Activated B cell treated with CpG ODN at 0.5 μM for 24 hours (primary cell): ENCODE measurements around the gene MED8. TPM values are rescaled to one million over a fixed set of nuclear protein-coding genes. Genes with fewer than 3 reads are reported as not detected.
A peak's percentile ranks its signal among the peaks of the same experiment; 100 is the strongest.

ENCODE experiments used
- ATAC-seq: fragments of 200-7000 bp; cut with Tn5 transposase; one replicate; pipeline ENCODE4 v1.10.0; 2021; ENCODE audit warnings: low read depth, mild to moderate bottlenecking, moderate library complexity
- CTCF ChIA-PET: fragments of 350-600 bp; sonication (Branson Sonifier 250); formaldehyde crosslinking; loops from one replicate; lab custom pipeline; 2021; ENCODE audit warnings: antibody characterized with exemption; lab: Charles Lee
- POLR2A ChIA-PET: fragments of 350-600 bp; sonication (Branson Sonifier 250); formaldehyde crosslinking; loops from one replicate; lab custom pipeline; 2021; ENCODE audit warnings: antibody characterized with exemption; lab: Charles Lee
- DNase-seq: peaks from one replicate; pipeline ENCODE4 v3.0.0; 2022
- H3K27ac Mint-ChIP-seq: one replicate; pipeline ENCODE4 v1.8.0; 2020; ENCODE audit warnings: mixed read lengths
- H3K27me3 Mint-ChIP-seq: one replicate; pipeline ENCODE4 v1.8.0; 2021; ENCODE audit warnings: mixed read lengths
- H3K36me3 Mint-ChIP-seq: one replicate; pipeline ENCODE4 v1.8.0; 2021; ENCODE audit warnings: low read depth, mixed read lengths
- H3K4me1 Mint-ChIP-seq: one replicate; pipeline ENCODE4 v1.8.0; 2021; ENCODE audit warnings: mixed read lengths
- H3K4me3 Mint-ChIP-seq: one replicate; pipeline ENCODE4 v1.8.0; 2020; ENCODE audit warnings: mild to moderate bottlenecking, mixed read lengths
- H3K9me3 Mint-ChIP-seq: one replicate; pipeline ENCODE4 v1.8.0; 2020; ENCODE audit warnings: mixed read lengths
- CTCF ChIP-seq: fragments of 200-600 bp; IDR thresholded peaks from one replicate; pipeline ENCODE4 v1.8.0; 2022; ENCODE audit warnings: antibody characterized with exemption, mild to moderate bottlenecking
- intact Hi-C: fragments of 100-400 bp; cut with micrococcal nuclease; formaldehyde crosslinking; loops from one replicate; pipeline ENCODE4 v1.15.1; 2024
- total RNA-seq: library from RNA; stranded (reverse); gene quantifications from 2 replicates; pipeline ENCODE4 v1.2.3, GENCODE V29; 2022

MED8 gene
- total RNA-seq, 1 donor from 2014 or later: 33.8 TPM

- H3K36me3 Mint-ChIP-seq: peaks cover 63% of the 10 kb centered on the region
- peaks cover 42% of the 10 kb centered on the region for H3K4me1 Mint-ChIP-seq
- no peaks in the 10 kb centered on the region for H3K27me3 Mint-ChIP-seq
Measured at GRCh38 chr1:43366179-43366578, 23.4 kb downstream of the MED8 start.

GRCh38 chr1:43365678-43366077, 23.9 kb downstream of the MED8 start:
- CTCF ChIA-PET: interaction anchor here (1.9 kb wide), 1 partner anchor 49 kb away, joined by 5 read pairs; no protein-coding TSS in a partner anchor
- H3K4me3 Mint-ChIP-seq: peak overlapping the region; percentile 88
- no peak for ATAC-seq
- peaks cover 68% of the 10 kb centered on the region for H3K36me3 Mint-ChIP-seq
- TF ChIP-seq CTCF: no peak
- POLR2A ChIA-PET: no interaction called here
- intact Hi-C loops: loop anchor here (10.0 kb wide), 1 partner anchor 681 kb away; the partner anchor contains the start of gene YBX1
- no peaks in the 10 kb centered on the region for H3K27me3 Mint-ChIP-seq
- no peaks in the 10 kb centered on the region for H3K9me3 Mint-ChIP-seq
- peak overlapping the region; percentile 43 for H3K27ac Mint-ChIP-seq
- no peak for DNase-seq
- H3K4me1 Mint-ChIP-seq: peaks cover 37% of the 10 kb centered on the region

More at GRCh38 chr1:43366179-43366578, 23.4 kb downstream of the MED8 start:
- no peak for TF ChIP-seq CTCF
- intact Hi-C loops: loop anchor here (10.0 kb wide), 1 partner anchor 681 kb away; the partner anchor contains the start of gene YBX1
- CTCF ChIA-PET: no interaction called here
- Mint-ChIP-seq H3K27ac (peak overlapping the region; percentile 43), H3K9me3 (no peaks in the 10 kb centered on the region), H3K4me3 (peak overlapping the region; percentile 88)
- POLR2A ChIA-PET: interaction anchor here (0.6 to 1.2 kb wide), 2 partner anchors 17 to 91 kb away, joined by 3 read pairs; no protein-coding TSS in a partner anchor
- no peak for DNase-seq
- no peak for ATAC-seq

GRCh38 chr1:43363935-43364525, 25.6 kb downstream of the MED8 start:
- Mint-ChIP-seq H3K27ac (no peak overlapping the region), H3K4me1 (peaks cover 39% of the 10 kb centered on the region), H3K4me3 (no peak overlapping the region), H3K9me3 (no peaks in the 10 kb centered on the region), H3K27me3 (no peaks in the 10 kb centered on the region), H3K36me3 (peaks cover 64% of the 10 kb centered on the region)
- intact Hi-C loops: loop anchor here (10.0 kb wide), 1 partner anchor 679 kb away; the partner anchor contains the start of gene YBX1
- POLR2A ChIA-PET: interaction anchor here (0.5 to 0.6 kb wide), 2 partner anchors 9 to 13 kb away, joined by 5 to 6 read pairs; no protein-coding TSS in a partner anchor
- CTCF ChIA-PET: interaction anchor here (1.9 kb wide), 1 partner anchor 50 kb away, joined by 5 read pairs; no protein-coding TSS in a partner anchor
- no peak for TF ChIP-seq CTCF
- ATAC-seq (no peak), DNase-seq (no peak)

- Mint-ChIP-seq H3K4me1 (peaks cover 35% of the 10 kb centered on the region), H3K4me3 (no peak overlapping the region), H3K27ac (no peak overlapping the region), H3K27me3 (no peaks in the 10 kb centered on the region), H3K9me3 (no peaks in the 10 kb centered on the region), H3K36me3 (peaks cover 64% of the 10 kb centered on the region)
- ChIA-PET POLR2A (interaction anchor here (0.5 to 0.6 kb wide), 2 partner anchors 8 to 14 kb away, joined by 5 to 6 read pairs; no protein-coding TSS in a partner anchor), CTCF (interaction anchor here (1.9 kb wide), 1 partner anchor 51 kb away, joined by 5 read pairs; no protein-coding TSS in a partner anchor)
- no peak for ATAC-seq
- intact Hi-C loops: loop anchor here (10.0 kb wide), 1 partner anchor 679 kb away; the partner anchor contains the start of gene YBX1
- no peak for TF ChIP-seq CTCF
- no peak for DNase-seq
Measured at GRCh38 chr1:43363283-43363934, 26.2 kb downstream of the MED8 start.

- ChIA-PET CTCF (no interaction called here), POLR2A (no interaction called here)
- H3K9me3 Mint-ChIP-seq: no peaks in the 10 kb centered on the region
- TF ChIP-seq CTCF: no peak
- intact Hi-C loops: loop anchor here (10.0 kb wide), 1 partner anchor 676 kb away; the partner anchor contains the start of gene YBX1
- ATAC-seq (no peak), DNase-seq (no peak)
- H3K4me1 Mint-ChIP-seq: peaks cover 23% of the 10 kb centered on the region
- peaks cover 53% of the 10 kb centered on the region for H3K36me3 Mint-ChIP-seq
- no peaks in the 10 kb centered on the region for H3K27me3 Mint-ChIP-seq
- H3K4me3 Mint-ChIP-seq: no peak overlapping the region
- no peak overlapping the region for H3K27ac Mint-ChIP-seq
Measured at GRCh38 chr1:43360616-43361015, 29.0 kb downstream of the MED8 start.
